Fibroblast of peridontal ligament (primary cell): ENCODE data around the gene GPC6.
"Not testable (repeated sequence)": the region's sequence is repeated elsewhere in the genome, so short reads cannot be mapped to it uniquely, and the experiment has no call there.

Experiments used
- DNase-seq: peaks from one replicate; pipeline ENCODE4 v3.0.0-alpha.2; 2010; ENCODE audit errors: extremely low read depth

The GPC6 gene

DNA sequence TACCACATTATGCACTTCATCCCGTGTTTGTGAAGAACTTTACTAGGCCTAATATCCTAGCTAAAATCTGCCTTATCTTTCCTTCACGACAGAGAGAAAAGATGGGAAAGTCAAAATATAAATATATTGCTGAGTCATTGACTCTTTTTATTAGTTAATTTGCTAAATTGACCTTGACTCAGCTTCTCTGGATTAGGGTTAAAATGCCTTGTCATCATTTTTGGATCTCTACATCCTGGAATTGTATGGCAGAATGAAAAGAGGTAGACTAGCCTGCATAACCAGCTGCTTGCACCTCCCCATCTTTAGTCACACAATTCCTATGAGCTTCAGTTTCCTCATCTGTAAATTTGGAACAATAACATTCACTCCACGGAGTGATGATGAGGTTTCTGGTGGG is 972.5 kb downstream of the GPC6 start:
- no peak for DNase-seq

DNA sequence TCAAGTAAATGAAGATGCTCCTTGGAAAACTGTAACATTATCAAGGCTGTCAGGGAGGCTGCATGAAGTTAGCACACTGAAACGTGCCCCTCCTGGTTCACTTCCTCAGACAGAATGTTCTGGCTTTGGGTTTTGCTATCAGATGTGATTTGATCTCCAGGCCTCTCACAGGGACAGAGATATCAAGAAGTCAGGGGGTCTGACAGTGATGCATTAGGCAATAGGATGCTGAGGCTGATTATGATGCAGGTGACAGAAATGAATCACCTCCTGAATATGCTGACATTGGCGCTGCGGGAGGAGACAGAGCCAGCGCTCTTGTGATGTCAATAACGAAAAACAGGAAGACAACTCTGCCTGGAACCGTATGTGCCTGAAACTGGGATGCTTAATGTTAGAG is 974.4 kb downstream of the GPC6 start:
- no peak for DNase-seq

DNA sequence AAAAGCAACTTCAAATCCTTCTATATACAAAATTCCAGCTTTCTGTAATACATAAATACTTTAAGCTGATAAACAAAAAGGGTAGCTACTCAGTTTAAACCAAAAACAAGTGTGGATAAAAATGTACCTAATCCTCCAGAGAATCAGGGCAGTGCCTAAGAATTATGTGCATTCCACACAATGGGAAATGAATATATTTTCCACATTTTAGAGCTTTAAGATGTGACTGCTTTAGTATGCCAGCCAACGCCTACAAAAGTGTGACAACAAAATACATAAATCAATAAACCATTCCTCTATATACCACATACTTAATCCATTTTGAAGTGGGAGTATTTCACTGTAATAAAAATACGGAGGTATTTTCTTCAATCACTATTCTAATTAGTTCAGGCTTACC is 977.6 kb downstream of the GPC6 start:
- no peak for DNase-seq

DNA sequence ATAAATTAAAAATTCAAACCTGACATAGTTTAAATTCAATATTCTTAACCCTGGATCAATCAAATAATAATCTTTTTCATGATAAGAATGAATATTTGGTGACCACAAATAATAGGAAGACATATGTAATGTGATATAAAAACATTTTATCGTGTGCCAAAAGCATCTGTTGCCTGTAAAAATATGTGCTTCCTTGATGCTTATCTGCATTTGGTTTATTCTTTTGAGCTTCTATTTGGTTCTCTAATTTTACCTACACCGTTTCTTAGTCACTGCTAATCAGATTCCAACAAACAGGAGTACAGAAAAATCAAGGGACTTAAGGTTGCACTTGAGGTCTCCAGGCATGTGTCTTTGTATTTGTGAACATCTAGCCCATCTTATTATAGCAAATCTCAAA is 978.3 kb downstream of the GPC6 start:
- DNase-seq: no peak

DNA sequence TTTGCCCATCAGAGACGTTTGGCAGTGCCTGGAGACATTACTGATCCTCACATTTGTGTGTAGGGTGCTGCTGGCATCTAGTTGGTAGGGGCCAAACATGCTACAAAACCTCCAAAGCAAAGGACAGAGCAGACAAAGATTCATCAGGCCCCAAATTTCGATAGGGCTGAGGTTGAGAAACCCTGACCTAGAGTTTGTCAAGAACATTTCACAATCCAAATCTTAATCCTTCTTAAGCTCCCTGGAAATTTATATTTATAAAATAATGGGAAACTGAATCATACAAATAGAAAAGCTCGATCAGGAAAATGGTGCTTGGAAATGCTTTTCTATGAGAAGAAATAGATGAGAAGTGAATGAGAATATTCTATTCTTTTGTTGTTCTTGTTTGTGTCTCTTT is 979.3 kb downstream of the GPC6 start:
- no peak for DNase-seq

DNA sequence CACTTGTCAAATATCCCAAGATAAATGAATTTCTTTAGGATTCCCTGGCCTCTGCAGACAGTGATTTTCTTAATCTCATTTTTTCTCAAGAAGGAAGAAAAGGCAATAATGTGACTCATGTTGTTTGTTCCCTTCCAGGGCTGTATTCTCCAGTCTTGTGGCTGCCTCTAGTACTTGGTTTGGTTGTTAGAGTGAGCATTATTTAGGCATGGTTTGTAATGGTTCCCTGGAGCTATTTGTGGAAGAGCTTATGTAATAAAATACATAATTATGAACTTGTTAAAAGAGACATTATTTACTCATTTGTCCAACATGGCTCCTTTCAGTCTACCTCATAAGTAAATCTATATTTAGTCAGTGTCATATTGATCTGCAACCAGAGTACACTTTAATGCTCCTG is 982.5 kb downstream of the GPC6 start:
- DNase-seq: no peak

DNA sequence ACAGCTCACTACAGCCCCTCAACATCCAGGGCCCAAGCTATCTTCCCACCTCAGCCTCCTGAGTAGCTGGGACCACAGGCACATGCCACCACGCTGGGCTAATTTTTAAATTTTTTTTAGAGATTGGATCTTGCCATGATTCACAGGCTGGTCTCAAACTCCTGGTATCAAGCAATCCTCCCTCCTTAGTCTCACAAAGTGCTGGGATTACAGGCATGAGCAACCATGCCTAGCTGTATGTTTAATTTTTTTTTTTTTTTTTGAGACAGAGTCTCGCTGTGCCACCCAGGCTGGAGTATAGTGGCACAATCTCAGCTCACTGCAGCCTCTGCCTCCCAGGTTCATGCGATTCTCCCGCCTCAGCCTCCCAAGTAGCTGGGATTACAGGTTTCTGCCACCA is 983.3 kb downstream of the GPC6 start:
- DNase-seq: not testable (repeated sequence)

DNA sequence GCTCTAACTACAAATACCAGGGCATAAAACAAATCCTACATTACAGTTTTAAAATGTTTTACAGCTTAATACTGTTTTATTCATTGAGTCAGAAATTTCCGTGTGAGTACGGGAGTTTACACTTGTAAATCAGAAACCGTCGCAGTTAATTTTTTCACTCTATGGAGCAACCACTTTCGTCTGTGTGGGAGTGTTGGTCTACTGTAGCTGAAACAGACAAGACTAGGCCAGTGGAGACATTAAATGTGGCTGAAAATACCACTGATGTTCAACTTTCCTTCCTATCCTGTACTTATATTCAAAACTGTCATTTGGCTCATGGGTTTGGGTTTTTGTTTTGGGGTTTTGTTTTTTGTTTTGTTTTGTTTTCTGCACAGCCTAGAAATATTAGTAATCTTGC is 984.2 kb downstream of the GPC6 start:
- DNase-seq: no peak

DNA sequence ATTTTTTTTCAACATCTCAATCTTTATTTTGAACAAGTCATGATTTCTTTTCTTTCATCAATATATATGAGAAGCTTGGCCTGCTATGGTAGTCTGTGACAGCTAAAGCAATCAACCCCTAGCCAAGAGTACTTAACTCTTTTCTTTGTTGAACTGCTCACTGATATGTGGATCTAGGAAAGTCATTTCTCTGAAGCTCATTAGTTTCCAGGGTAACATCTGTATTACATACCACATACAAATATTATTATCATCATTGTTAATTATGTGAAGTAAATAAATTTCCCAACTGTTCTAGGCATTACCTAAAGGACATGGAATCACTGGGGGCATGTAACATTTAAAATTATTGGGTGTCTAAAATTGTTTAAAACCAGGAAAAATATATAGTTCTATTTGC is 985.6 kb downstream of the GPC6 start:
- no peak for DNase-seq

DNA sequence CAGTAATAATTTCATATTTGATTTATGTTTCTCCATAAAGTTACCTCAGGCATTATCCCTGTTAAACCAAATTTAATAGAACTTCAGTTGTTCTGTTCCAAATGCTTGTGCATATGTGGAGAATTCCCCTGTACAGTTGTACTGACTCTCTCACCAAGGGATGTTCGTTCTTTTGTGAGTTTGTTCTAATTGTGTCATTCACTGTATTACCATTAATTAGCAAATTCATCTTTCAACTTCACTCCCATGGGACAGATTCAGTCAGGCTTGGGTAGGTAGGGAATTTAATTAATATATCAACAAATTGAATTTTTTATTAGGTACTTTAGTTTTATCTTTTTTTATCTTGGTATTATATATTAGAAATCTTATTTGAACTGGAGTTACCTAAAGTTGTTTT is 987.5 kb downstream of the GPC6 start:
- no peak for DNase-seq

DNA sequence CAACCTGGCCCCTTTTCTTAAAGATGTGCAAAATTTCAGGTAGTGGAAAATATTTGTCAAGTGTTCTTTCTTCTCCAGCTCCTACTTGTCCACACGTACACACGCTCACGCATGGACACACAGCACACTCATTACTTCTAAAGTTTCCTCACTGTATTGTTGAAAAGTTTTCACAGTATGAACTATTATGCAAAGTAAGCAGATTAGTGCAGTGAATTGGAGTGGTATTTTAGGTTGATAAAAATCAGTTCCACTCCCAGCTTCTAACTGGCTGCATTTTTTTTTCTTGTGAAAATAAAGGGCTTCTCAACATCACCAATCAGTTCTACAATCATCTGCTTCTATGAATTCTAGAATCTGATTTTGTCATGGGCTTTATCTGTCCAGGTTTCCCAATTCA is 988.4 kb downstream of the GPC6 start:
- no peak for DNase-seq

DNA sequence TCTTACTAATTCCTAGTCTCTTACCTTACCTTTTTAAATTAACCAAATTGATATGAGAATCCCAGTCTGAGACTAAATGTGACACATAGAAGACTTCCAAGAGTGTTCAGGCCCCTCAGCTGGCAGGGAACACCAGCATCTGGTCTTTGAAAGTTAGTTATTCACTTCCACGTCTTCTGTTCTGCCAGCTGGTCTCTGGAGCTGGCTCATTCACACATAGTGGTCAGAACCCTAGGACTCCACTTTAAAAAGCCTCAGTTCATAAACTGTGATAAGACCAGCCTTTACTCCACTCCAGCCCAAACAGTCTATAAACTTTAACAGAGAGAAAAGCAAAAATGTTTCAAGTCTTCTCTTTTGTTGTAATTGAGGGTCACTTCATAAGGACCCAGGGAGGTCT is 989.9 kb downstream of the GPC6 start:
- no peak for DNase-seq

DNA sequence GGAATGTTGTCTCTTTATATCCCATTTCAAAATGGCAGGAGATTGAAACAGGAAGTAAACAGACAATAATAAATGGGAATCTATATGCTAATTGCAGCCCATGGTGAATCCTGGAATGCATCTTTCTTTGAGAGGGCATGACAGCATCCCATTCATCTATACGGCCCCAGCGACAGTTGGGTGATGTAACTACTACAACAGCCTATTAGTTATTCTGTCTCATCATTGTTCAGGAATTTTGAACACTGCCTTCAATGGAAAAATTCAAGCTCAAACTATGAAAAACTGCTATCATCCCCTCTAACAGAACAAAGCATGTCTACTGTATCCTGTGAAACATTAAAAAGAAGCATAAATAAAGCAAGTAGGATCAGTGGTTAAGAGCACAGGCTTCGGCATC is 990.8 kb downstream of the GPC6 start:
- DNase-seq: no peak

DNA sequence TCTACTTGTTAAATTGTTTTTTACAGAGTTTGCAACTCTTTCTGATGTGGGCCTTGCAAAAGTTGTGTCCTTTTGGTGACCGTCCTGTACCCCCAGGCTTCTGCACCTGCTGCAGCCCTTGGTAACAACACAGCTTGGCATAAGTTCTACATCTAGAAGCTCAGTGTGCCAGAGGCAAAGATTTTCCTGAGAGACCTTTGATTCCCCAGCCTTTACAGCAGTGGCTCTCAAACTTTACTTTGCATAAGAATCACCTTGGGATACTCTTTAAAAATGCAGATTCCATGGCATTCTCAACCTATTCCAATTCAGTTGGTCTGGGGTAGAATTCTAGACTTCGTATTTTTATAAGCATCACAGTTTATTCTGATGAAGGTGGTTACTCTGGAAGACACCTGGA is 991.9 kb downstream of the GPC6 start:
- no peak for DNase-seq

DNA sequence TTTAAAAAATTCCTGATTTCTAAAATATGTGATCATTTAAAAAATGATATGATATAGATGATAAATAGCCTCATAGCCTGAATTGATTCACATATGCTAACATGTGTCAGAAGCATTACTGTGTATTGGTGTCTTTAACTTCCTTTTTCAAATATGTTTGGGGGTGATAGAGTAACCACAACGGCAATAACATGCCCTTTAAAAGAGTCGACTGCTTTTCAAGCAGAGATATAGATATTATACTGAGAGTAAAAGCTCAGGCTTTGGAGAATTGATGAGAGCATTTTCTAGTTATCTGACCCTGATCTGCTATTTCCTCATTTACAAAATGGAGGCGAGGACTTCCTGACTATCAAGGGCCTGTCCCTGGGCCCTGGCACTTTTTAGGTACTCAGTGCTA is 992.3 kb downstream of the GPC6 start:
- no peak for DNase-seq

DNA sequence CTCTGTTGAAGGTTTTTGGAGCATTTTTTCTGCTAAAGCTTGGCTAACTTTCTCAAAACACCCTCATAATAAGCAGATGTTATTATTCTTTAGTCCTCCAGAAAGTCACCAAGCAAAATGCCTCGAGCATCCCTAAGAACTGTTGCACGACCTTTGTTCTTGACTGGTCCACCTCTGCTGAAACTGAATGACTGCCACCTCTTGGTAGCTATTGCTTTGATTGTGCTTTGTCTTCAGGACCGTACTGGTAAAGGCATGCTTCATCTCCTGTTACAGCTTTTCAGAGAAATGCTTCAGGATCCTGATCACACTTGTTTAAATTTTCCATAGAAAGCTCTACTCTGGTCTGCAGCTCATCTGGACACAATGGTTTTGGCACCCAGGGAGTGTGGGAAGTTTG is 998.1 kb downstream of the GPC6 start:
- DNase-seq: no peak

DNA sequence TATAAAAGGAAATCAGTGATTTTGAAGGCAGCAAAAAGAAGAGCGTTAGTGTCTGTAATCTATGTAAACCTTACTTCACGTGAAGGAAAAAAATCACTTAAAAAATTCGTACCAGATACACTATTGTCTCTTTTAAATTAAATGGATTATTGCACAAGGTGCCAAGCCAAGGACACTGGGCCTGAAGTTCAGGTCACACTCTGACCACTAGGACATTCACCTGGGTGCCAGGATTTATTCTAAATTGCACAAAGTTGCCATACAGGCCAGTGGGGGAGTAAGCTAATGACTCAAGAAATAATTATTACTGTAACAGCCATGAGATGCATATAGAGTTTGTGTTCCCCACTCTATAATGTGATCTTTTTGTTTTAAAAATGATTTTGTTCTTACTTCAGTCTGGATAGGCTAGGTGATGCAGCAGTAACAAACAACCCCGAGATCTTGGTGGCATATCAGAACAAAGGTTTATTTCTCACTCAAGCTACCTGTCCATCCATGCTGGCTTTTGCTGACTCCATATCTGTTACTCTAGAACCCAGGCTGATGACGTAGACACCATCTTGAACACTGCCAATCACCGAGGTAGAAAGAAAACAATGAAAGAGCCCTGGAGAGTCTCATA is 1000.8 kb downstream of the GPC6 start:
- no peak for DNase-seq

DNA sequence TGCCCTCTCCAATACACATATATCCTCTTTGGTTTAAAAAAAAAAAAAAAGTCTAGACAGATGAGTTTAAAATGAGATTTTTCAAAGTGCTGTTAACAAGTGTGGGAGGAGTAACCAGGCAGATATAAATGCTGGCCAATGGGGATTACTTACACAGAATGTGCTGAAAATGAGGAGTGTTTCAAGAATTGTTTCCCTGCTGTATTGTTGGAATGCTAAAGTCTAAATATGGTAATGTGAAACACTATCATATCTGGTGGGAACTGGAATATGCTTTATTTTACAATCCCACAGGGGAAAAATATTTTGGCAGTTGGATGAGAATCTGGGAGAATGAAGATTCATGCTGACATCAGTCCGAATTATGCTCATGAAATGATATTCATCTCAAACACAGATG is 1002.2 kb downstream of the GPC6 start:
- DNase-seq: peak; percentile 82

DNA sequence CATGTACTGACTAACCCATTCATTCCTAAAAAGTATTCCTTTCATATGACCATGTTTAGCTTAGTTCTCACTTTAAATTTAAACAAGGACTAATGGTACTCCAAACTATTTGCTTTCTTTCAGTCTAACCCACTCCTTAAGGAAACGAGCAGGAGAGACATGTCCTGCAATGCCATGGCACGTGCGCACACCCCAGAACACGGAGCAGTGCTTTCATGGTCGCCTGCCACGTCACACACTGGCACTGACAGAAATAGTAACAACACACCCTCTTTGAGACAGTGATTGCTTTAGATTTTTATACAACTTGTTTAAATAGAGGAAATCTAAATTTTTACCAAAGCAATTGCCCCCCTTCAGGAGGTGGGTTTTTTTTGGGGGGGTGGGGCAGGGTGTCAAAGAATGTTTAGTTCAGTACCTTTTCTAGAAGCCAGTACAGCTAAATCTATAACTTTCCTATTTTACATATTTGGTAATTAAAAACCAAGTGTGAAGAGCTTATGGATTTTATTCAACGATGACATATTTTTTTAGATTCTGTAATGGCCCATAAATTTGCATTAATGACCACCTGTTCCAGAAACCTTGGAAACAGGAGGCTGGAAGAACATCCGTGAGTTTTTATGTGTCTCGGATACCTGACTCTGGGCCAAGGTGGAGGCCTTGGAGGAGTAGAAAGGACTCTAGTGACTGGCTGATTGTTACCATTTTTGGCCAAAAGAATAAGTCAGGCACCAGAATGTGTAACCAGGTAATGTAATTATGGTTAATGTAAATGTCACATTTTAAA is 1005.7 kb downstream of the GPC6 start:
- no peak for DNase-seq

DNA sequence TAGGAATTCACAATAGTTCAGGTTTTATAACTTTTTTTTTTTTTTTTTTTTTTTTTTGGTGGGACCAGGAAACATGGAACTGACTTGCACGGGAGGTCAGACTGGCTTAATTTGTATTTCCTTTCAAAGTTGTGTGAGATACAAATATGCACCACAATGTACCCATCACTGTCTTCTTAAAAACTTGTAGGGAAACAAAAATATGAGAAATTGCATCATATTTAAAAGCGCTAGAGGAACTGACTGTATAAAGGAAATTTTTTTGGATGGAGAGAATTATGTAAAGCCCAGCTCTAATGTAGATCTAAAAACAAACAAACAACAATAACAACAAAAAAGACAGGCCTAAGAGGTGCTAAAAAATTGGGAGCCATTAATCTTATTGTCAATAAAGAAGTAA is 1006.3 kb downstream of the GPC6 start:
- no peak for DNase-seq

DNA sequence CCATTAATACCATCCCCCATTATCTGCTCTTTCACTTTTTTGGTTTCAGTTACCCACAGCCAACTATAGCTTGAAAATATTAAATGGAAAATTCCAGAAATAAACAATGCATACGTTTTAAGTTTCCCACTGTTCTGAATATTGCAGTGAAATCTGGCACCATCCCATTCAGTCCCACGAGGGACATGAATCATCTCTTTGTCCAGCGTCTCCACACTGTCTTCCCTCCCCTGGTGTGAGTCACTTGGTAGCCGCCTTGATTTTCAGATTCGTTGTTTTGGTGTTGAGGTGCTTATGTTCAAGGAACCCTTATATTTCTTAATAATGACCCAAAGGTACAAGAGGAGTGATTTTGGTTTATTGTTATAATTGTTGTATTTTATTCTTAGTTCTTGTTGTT is 1006.8 kb downstream of the GPC6 start:
- DNase-seq: peak; percentile 96

DNA sequence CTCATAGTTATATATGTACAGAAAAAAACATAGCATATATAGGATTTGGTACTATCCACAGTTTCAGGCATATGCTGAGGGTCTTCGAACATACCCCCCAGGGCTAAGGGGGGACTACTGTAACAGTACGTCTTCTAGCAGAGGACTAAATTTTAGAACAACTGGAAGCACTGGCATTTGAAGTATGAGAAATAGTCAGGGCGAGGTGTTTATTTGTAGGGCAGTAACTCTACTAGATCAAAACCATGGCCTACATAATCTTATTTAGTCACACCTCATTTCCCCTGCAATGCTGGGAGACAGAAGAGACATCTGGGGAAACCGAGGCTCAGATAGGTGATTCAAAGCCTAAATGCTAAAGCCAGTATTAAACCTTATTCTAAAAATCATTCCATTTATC is 1007.2 kb downstream of the GPC6 start:
- no peak for DNase-seq

DNA sequence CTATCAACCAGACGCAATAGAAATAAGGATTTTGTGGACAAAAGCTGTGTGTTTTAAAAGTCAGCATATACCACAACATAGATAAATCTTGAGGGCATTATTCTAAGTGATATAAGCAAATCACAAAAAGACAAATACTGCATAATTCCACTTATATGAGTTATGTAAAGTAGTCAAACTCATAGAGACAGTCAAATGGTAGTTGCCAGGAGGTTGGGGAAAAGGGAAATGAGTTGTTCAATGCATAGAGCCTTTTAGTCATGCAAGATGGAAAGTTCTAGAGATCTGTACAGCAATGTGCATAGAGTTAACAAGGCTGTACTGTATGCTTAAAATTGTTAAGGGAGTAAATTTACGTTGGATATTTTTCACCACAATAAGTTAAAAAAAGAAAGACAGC is 1008.1 kb downstream of the GPC6 start:
- no peak for DNase-seq

DNA sequence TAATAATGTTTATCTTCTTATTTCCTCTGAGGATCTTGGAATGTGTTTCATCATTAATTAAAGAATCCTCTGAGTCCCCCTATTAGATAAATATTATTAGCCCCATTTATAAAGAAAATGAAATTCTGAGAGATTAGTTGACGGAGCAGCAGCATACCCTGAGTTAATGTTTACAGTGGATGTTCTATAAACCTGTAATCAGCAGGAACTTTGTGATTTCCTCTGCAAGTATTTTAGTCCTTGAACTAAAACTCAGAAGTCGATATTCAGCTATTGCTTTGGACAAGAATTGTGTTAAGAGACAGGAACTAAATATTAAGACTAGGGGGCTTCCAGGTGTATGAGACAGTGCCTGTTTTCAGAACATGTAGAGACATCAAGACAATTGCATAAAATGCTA is 1009.5 kb downstream of the GPC6 start:
- no peak for DNase-seq
